SK-N-SH treated with all-trans-retinoic acid at 6 μM for 48 hours (cell line): ENCODE results near the gene TPSD1.

ENCODE experiments used
- ATAC-seq: fragments of 200-7000 bp; cut with Tn5 transposase; 3 replicates; pipeline ENCODE4 v1.9.1; 2020; ENCODE audit warnings: mild to moderate bottlenecking, moderate library complexity
- ARNTL ChIP-seq: fragments of 450-650 bp; formaldehyde crosslinking; IDR thresholded peaks from 2 replicates; pipeline ENCODE4 v1.5.0; 2020; ENCODE audit warnings: low read depth, mild to moderate bottlenecking, moderate library complexity, borderline replicate concordance
- CREB5 ChIP-seq: fragments of 250-450 bp; sonication (Bioruptor Pico); IDR thresholded peaks from 2 replicates; pipeline ENCODE4 v1.5.1; 2020; ENCODE audit warnings: low read depth, mild to moderate bottlenecking, moderate library complexity
- CSDC2 ChIP-seq: fragments of 250-450 bp; sonication (Bioruptor Pico); IDR thresholded peaks from 2 replicates; pipeline ENCODE4 v1.5.0; 2020; ENCODE audit warnings: mild to moderate bottlenecking, moderate library complexity
- CSRNP3 ChIP-seq: fragments of 250-450 bp; sonication (Bioruptor Pico); IDR thresholded peaks from 2 replicates; pipeline ENCODE4 v1.5.1; 2021; ENCODE audit warnings: mild to moderate bottlenecking, moderate library complexity
- ESRRG ChIP-seq: fragments of 250-450 bp; sonication (Bioruptor Pico); IDR thresholded peaks from 2 replicates; pipeline ENCODE4 v1.6.1; 2021; ENCODE audit warnings: mild to moderate bottlenecking
- GLIS3 ChIP-seq: fragments of 250-450 bp; sonication (Bioruptor Pico); IDR thresholded peaks from 2 replicates; pipeline ENCODE4 v1.5.0; 2020; ENCODE audit warnings: mild to moderate bottlenecking, moderate library complexity
- ISL1 ChIP-seq: fragments of 250-450 bp; sonication (Bioruptor Pico); IDR thresholded peaks from 2 replicates; pipeline ENCODE4 v2.1.2; 2022; ENCODE audit warnings: mild to moderate bottlenecking, moderate library complexity
- OSR1 ChIP-seq: fragments of 250-450 bp; sonication (Bioruptor Pico); IDR thresholded peaks from 2 replicates; pipeline ENCODE4 v1.8.0; 2022; ENCODE audit warnings: moderate library complexity, mild to moderate bottlenecking, inconsistent platforms
- PATZ1 ChIP-seq: fragments of 250-450 bp; sonication (Bioruptor Pico); IDR thresholded peaks from 2 replicates; pipeline ENCODE4 v1.8.0; 2020; ENCODE audit warnings: mild to moderate bottlenecking, moderate library complexity, borderline replicate concordance
- POU6F1 ChIP-seq: fragments of 250-450 bp; sonication (Bioruptor Pico); IDR thresholded peaks from 2 replicates; pipeline ENCODE4 v1.8.0; 2021; ENCODE audit warnings: low read depth, mild to moderate bottlenecking, moderate library complexity, borderline replicate concordance
- PPARA ChIP-seq: fragments of 250-450 bp; sonication (Bioruptor Pico); IDR thresholded peaks from 2 replicates; pipeline ENCODE4 v1.5.0; 2020; ENCODE audit warnings: mild to moderate bottlenecking, borderline replicate concordance
- TCF4 ChIP-seq: fragments of 250-450 bp; sonication (Bioruptor Pico); IDR thresholded peaks from 2 replicates; pipeline ENCODE4 v1.8.0; 2021; ENCODE audit warnings: mild to moderate bottlenecking, moderate library complexity, borderline replicate concordance
- TOX ChIP-seq: fragments of 250-450 bp; sonication (Bioruptor Pico); IDR thresholded peaks from 2 replicates; pipeline ENCODE4 v1.8.0; 2021; ENCODE audit warnings: mild to moderate bottlenecking, moderate library complexity, borderline replicate concordance
- TSHZ2 ChIP-seq: fragments of 250-450 bp; sonication (Bioruptor Pico); IDR thresholded peaks from 2 replicates; pipeline ENCODE4 v1.5.0; 2020; ENCODE audit warnings: mild to moderate bottlenecking, moderate library complexity
- ZFP3 ChIP-seq: fragments of 250-450 bp; sonication (Bioruptor Pico); IDR thresholded peaks from 2 replicates; pipeline ENCODE4 v1.5.0; 2020; ENCODE audit warnings: mild to moderate bottlenecking, moderate library complexity
- ZFP30 ChIP-seq: fragments of 450-650 bp; formaldehyde crosslinking; IDR thresholded peaks from 2 replicates; pipeline ENCODE4 v1.5.0; 2022; ENCODE audit warnings: mild to moderate bottlenecking, moderate library complexity
- ZNF565 ChIP-seq: fragments of 450-650 bp; formaldehyde crosslinking; conservative IDR thresholded peaks from 2 replicates; pipeline ENCODE4 v1.5.0; 2020; ENCODE audit warnings: low read depth, mild to moderate bottlenecking, moderate library complexity
- ZNF70 ChIP-seq: fragments of 450-650 bp; formaldehyde crosslinking; IDR thresholded peaks from 2 replicates; pipeline ENCODE4 v1.5.0; 2020; ENCODE audit warnings: mild to moderate bottlenecking, moderate library complexity
- ZNF8 ChIP-seq: fragments of 450-650 bp; formaldehyde crosslinking; IDR thresholded peaks from 2 replicates; pipeline ENCODE4 v1.5.0; 2020; ENCODE audit warnings: mild to moderate bottlenecking, moderate library complexity

Gene TPSD1

GRCh38 chr16:1299012-1299867 lies 43.4 kb downstream of the TPSD1 start:
- no peak for ATAC-seq
- TF ChIP-seq ZFP30 (no peak), TSHZ2 (CRISPR knock-in tag) (no peak), ARNTL (CRISPR knock-in tag) (no peak), CREB5 (CRISPR knock-in tag) (no peak), CSRNP3 (CRISPR knock-in tag) (no peak), ZNF565 (no peak), PPARA (no peak), TCF4 (CRISPR knock-in tag) (no peak), TOX (CRISPR knock-in tag) (no peak), PATZ1 (CRISPR knock-in tag) (no peak), CSDC2 (CRISPR knock-in tag) (no peak), ISL1 (CRISPR knock-in tag) (no peak), OSR1 (CRISPR knock-in tag) (no peak), GLIS3 (no peak), ZNF70 (CRISPR knock-in tag) (no peak), POU6F1 (no peak)

GRCh38 chr16:1299868-1300203 lies 44.0 kb downstream of the TPSD1 start:
- TF ChIP-seq ZNF565, result no peak
- TF ChIP-seq ZNF8 (CRISPR knock-in tag), result no peak
- no peak for TF ChIP-seq ESRRG
- TF ChIP-seq, all 23 proteins: peak for 0
- no peak for ATAC-seq

GRCh38 chr16:1300664-1301476 lies 45.0 kb downstream of the TPSD1 start:
- peak; percentile 96 for ATAC-seq
- TF ChIP-seq ZNF565 (no peak), ZFP3 (CRISPR knock-in tag) (no peak), TOX (CRISPR knock-in tag) (no peak), PPARA (no peak), ZNF70 (CRISPR knock-in tag) (no peak), TSHZ2 (CRISPR knock-in tag) (no peak), ESRRG (no peak), CSRNP3 (CRISPR knock-in tag) (no peak), ZFP30 (no peak), TCF4 (CRISPR knock-in tag) (no peak), ISL1 (CRISPR knock-in tag) (no peak), OSR1 (CRISPR knock-in tag) (no peak), CSDC2 (CRISPR knock-in tag) (no peak), CREB5 (CRISPR knock-in tag) (no peak)
